ENCODE results near the gene NUP160. TPM values are rescaled to one million over a fixed set of nuclear protein-coding genes. Genes with fewer than 3 reads are reported as not detected.
"Not testable (repeated sequence)": the region's sequence is repeated elsewhere in the genome, so short reads cannot be mapped to it uniquely, and the experiment has no call there.

Gene NUP160
- total RNA-seq, 1 donor from 2014 or later = 40.4 TPM

GRCh38 chr11:47837929-47838328 lies 10.2 kb downstream of the NUP160 start:
- Histone ChIP-seq H3K27me3 (no peaks in the 10 kb centered on the region), H3K27ac (no peak overlapping the region), H3K36me3 (peaks cover 98% of the 10 kb centered on the region), H3K9me3 (no peaks in the 10 kb centered on the region), H3K4me1 (no peaks in the 10 kb centered on the region), H3K4me3 (no peak overlapping the region)
- ATAC-seq (no peak), DNase-seq (no peak)
- no peak for TF ChIP-seq CTCF (IDR thresholded peaks at IDR 0.05)
- intact Hi-C loops (cut with DNase I) = no loop called here

GRCh38 chr11:47837292-47837691 lies 10.9 kb downstream of the NUP160 start:
- ATAC-seq = peak; percentile 52
- H3K27me3 ChIP-seq = no peaks in the 10 kb centered on the region
- no peaks in the 10 kb centered on the region for H3K9me3 ChIP-seq
- H3K4me3 ChIP-seq = no peak overlapping the region
- H3K36me3 ChIP-seq = peaks cover 98% of the 10 kb centered on the region
- intact Hi-C loops (cut with DNase I) = no loop called here
- H3K4me1 ChIP-seq = no peaks in the 10 kb centered on the region
- TF ChIP-seq CTCF (IDR thresholded peaks at IDR 0.05) = no peak
- no peak overlapping the region for H3K27ac ChIP-seq
- no peak for DNase-seq

GRCh38 chr11:47830013-47830412 lies 18.1 kb downstream of the NUP160 start:
- H3K4me1 ChIP-seq; intact Hi-C loops (cut with DNase I); DNase-seq; H3K27ac ChIP-seq; ATAC-seq; H3K4me3 ChIP-seq; H3K9me3 ChIP-seq; H3K27me3 ChIP-seq: not testable (repeated sequence)
- peaks cover 79% of the 10 kb centered on the region for H3K36me3 ChIP-seq

GRCh38 chr11:47828284-47828683 lies 19.9 kb downstream of the NUP160 start:
- Histone ChIP-seq H3K4me3 (no peak overlapping the region), H3K4me1 (no peaks in the 10 kb centered on the region), H3K9me3 (no peaks in the 10 kb centered on the region), H3K36me3 (peaks cover 77% of the 10 kb centered on the region), H3K27ac (no peak overlapping the region), H3K27me3 (no peaks in the 10 kb centered on the region)
- intact Hi-C loops (cut with DNase I) = no loop called here
- TF ChIP-seq CTCF (IDR thresholded peaks at IDR 0.05) = no peak
- ATAC-seq = no peak
- DNase-seq = no peak

- H3K27me3 ChIP-seq; H3K9me3 ChIP-seq; ATAC-seq; H3K4me1 ChIP-seq; intact Hi-C loops (cut with DNase I); H3K27ac ChIP-seq; H3K4me3 ChIP-seq; DNase-seq: not testable (repeated sequence)
- peaks cover 71% of the 10 kb centered on the region for H3K36me3 ChIP-seq
These were observed 25.5 kb downstream of the NUP160 start for GRCh38 chr11:47822664-47823063.

GRCh38 chr11:47819743-47820142 lies 28.4 kb downstream of the NUP160 start:
- intact Hi-C loops (cut with DNase I) = no loop called here
- peaks cover 87% of the 10 kb centered on the region for H3K36me3 ChIP-seq
- H3K27me3 ChIP-seq = no peaks in the 10 kb centered on the region
- H3K4me1 ChIP-seq = no peaks in the 10 kb centered on the region
- no peak for TF ChIP-seq CTCF (IDR thresholded peaks at IDR 0.05)
- no peak for ATAC-seq
- H3K27ac ChIP-seq = no peak overlapping the region
- DNase-seq = no peak
- no peaks in the 10 kb centered on the region for H3K9me3 ChIP-seq
- H3K4me3 ChIP-seq = no peak overlapping the region

- Histone ChIP-seq H3K27ac (no peak overlapping the region), H3K4me3 (no peak overlapping the region), H3K4me1 (no peaks in the 10 kb centered on the region), H3K27me3 (no peaks in the 10 kb centered on the region), H3K36me3 (peaks cover 97% of the 10 kb centered on the region), H3K9me3 (no peaks in the 10 kb centered on the region)
- ATAC-seq (no peak), DNase-seq (no peak)
- TF ChIP-seq CTCF (IDR thresholded peaks at IDR 0.05) = no peak
- intact Hi-C loops (cut with DNase I) = no loop called here
These were observed 47.4 kb downstream of the NUP160 start for GRCh38 chr11:47800759-47801158.
